ENCODE results near the gene NCOA7.
"Not testable (repeated sequence)": the region's sequence is repeated elsewhere in the genome, so short reads cannot be mapped to it uniquely, and the experiment has no call there.

The NCOA7 gene

DNA sequence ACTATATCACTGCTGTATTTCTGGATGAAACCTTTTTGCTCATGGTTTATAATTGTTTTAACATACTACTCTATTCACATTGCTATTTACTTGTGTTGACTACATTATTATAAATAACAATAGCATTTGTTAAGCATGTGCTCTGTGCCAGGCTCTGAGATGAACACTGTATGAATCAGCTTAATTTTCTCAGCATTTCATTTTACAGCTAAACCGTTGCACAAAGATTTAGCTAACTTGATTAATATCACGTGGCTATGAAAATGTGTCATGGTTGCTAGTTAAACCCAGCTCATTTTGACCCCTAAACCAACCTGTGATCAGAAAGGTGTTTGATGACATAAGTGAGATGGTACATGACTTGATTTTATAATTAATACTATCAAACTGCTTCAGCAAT, 77.5 kb downstream of the NCOA7 start:
- no peak for DNase-seq (ENCODE audit: low read depth in 2 of 2)

DNA sequence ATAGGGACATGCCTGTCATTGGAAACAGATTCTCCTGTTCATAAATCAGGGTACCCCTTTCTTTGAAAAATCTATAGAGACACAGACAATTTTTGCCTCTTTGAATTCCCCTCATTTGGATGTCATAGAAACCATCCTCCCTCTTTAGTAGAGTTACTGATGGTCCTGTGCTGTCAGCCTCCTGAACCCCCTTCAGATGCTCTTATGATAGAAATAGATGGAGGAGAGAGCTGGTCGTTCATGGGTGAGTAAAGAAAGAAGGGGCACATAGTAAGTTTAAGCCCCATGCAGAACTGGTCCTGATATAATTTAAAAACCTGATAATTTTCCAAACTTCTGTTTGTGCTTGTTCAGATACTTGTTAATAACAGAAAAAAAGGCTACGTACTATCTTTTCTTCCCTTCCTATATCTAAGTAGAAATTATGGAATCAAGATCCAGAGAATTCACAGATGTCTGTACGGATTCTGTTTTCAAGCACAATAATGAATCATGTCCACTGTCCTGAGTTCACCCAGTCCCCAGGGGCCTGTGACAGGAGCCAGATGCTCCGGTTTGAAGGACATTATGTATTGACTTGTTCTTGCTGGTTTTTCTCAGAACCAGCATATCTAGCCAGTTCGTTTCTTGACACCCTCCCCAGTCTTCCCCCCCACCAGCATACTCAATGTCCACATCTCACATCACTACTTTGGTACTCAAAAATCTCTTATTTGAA, 78.1 kb downstream of the NCOA7 start:
- DNase-seq (ENCODE audit: low read depth in 2 of 2): no peak

DNA sequence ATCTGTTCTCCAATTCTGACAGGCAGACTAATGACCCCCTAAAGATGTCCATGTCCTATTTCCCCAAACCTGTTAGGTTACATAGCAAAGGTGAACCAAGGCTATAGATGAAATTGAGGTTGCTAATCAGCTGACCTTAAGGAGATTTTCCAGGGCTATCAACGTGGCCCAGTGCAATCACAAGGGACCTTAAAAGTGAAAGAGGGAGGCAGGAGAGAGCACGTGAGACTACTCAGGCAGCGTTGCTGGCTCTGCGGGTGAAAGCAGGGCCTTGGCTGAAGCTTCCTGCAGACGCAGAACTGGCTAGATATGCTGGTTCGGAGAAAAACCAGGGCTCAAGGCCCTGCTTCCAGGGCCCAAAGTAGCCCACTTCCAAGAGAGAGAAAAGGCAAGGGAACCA, 78.7 kb downstream of the NCOA7 start:
- no peak for DNase-seq (ENCODE audit: low read depth in 2 of 2)

DNA sequence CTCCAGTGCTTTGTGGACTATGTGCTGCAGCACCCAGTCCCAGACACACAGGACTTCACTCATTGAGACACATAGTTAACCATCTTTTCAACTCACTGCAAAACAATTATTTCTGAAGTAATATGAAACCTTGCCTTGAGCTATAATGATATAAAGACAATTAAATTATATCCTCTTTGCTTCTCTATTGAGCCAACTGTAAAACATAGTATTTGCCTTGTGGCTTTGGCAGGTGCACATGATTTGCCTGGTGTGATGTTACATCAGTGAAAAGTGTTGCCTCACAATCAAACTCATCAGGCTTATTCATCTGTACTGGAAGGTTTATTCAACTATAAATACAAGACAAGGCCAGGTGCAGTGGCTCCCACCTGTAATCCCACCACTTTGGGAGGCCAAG, 80.6 kb downstream of the NCOA7 start:
- DNase-seq (ENCODE audit: low read depth in 2 of 2): no peak

DNA sequence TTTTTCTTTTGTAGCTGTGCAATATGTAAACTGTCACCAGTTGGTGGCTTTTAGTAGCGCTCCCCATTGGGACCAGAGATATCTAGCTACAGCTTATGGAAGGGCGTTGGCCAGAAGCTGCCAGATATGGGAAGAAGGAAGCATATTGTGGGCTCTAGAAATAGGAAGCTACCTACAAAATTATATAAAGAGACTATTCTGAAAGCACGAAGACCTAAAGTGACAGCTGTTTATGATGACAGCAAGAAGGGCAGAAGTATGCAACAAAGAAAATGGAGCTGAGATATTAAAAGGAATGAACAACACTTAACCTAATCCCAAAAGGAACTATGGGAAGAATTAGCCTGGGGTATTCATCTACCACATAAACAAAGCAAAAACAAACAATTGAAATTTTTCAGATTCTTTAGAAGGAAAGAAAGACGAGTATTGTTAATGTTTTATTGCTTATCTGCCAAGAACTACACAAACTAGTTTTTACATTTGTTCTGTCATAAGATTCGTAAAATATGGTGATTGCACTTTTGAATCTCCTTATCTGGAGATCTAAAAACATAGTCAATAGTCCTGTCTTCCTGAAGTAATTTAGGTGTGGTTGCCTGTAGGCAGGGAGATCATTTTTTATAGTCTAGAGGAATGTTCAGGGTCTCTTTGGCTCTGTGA, 81.6 kb downstream of the NCOA7 start:
- no peak for DNase-seq (ENCODE audit: low read depth in 2 of 2)

DNA sequence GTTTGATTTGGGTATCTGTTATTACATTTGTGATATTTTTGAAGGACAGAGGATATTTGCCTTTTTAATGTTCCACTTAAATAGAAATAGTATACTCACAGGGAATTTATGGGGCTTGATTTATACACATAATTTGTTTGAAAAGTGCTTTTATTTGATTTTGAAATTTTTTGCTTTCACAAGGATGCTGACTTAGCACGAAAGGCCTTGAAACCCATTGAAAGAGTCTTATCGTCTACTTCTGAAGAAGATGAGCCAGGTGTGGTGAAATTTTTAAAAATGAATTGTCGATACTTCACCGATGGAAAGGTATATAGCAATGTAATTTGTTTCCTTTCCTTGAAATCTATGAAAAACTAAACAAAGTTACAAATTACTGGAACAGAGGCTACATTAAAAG, 91.5 kb downstream of the NCOA7 start:
- DNase-seq (ENCODE audit: low read depth in 2 of 2): no peak

DNA sequence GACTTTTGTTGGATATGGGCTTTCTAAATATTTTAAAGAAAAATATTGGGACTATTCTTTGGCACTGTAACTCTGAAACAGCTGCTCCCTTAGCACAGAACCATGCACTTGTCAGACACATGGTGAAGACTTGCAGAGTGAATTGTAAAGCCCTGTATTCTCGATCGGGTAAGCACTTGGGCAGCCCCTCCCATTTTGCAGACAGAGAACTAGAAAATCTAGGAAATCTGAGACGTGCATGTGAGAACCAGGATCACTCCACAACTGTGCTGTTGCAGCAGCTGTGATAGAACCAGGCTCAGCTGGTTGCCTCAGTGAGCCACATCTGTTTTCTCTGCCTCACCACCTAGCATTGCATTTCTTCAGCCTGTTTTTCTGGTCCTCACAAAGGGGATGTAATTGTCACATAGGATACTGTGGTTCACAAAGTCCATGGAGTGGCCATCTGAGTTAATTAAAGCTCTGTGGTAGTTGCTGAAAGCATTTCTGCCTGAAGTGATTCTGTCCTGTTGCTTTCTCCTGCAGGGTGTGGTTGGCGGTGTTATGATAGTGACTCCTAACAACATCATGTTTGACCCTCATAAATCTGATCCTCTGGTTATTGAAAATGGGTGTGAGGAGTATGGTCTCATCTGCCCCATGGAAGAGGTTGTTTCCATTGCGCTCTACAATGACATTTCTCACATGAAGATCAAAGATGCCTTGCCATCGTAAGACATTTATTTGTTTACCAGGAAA, 94.0 kb downstream of the NCOA7 start:
- no peak for DNase-seq (ENCODE audit: low read depth in 2 of 2)

DNA sequence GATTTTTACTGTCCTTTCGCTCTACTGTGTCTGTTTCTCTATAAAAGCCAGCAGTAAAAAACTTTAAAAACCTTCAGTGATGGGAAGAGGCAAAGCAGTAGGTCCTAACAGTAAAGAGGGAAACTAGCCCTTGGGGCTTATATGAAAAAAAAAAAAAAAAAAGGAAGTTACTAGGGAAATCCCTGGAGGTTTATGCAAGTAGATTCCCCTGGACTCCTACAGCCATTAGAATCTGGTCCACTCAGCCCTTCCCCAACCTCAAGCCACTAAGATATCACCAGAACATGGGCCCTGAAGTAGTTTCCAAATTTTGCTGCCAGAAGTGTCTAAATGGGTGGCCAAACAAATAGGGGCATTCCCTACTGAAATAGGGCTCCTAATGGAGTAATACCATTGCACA, 95.3 kb downstream of the NCOA7 start:
- DNase-seq (ENCODE audit: low read depth in 2 of 2): no peak

DNA sequence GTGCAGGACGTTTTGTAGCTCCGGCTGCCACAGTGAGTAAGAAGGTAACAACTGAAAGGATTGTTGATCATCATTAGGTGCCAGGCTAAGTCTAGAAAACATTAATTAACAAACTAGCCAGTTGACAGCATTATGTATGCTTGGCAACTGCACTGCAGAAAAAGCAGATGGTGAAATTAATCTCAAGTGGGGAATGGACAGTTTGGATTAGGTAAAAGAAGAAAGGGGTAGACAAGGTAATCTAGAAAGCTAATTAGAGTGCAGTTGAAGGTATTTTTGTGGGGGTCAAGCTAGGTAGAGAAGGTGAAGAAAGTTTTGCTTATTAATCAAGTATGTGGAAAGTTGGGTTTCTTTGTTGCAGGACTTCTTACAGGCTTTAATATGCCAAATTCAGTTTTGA, 96.2 kb downstream of the NCOA7 start:
- no peak for DNase-seq (ENCODE audit: low read depth in 2 of 2)

DNA sequence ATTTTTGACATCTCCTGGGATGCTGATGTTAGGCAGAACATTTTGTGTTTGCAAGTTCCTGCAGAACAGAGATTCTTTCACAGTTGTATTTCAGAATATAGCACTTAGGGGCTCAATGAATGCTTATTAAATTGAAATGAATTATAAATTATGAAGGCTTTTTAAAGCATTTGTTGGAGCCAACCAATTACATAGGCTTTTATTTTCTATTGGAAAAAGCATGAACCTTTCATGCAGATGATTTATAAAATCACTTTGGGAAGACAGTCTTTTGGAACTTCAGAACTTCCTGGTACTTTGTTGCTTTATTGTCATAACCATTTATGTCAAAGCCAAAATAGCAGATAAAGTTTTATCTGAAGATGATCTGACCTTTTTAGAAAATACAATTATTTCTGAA, 96.6 kb downstream of the NCOA7 start:
- no peak for DNase-seq (ENCODE audit: low read depth in 2 of 2)

DNA sequence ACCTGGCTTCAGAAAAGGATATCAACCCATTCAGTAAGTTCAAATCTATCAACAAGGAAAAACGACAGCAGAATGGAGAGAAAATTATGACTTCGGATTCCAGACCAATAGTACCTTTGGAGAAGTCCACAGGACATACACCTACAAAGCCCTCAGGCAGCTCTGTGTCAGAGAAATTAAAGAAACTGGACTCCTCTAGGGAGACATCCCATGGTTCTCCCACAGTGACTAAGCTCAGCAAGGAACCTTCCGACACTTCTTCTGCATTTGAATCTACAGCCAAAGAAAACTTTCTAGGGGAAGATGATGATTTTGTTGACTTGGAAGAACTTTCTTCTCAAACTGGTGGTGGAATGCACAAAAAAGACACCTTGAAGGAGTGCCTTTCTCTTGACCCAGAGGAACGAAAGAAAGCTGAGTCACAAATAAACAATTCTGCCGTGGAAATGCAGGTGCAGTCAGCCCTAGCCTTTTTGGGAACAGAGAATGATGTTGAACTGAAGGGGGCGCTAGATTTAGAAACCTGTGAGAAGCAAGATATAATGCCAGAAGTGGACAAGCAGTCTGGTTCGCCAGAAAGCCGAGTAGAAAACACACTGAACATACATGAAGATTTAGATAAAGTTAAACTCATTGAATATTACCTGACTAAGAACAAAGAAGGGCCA, 98.4 kb downstream of the NCOA7 start:
- no peak for DNase-seq (ENCODE audit: low read depth in 2 of 2)

DNA sequence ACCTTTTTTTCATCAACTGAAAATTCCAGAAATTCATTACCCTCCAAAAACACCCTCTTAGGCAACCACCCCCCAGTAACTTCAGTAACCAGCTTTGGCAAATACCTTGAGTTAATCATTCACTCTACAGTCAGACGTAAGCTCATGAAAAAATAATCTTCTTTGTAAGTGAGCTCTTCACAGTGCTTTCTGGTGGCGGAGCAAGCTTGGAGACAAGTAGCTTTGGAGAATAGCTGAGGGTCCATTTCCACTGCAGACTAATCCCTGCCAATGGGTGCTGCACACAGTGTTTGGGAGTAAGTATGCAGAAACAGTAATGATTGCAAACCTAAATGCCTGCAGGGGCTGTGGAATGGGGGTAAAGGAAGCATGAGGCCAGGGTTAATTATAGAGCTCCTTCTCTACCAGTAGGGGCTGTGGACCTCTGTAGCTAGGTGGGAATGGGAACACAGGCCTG, 109.0 kb downstream of the NCOA7 start:
- DNase-seq (ENCODE audit: low read depth in 2 of 2): no peak

DNA sequence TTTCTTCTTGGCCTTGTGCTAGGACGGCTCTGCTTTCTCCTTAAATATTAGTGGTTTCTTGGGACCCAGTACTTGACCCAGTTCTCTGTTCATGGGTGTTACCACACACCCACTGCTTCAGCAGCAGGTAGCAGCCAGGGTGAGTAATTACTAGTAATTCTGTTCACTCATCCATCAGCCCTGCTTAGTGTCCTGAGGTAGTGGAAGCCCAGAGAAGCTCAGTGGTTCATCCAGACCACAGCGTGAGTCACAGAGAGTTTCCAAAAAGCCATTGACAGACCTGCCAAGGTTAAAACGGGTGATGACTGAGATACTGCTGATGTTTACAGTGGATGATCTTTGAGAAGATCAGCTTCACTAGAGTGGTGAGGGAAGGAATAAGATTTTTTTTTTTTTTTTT, 114.1 kb downstream of the NCOA7 start:
- peak in 1 of 2 experiments; percentile 27 for DNase-seq (ENCODE audit: low read depth in 2 of 2)

DNA sequence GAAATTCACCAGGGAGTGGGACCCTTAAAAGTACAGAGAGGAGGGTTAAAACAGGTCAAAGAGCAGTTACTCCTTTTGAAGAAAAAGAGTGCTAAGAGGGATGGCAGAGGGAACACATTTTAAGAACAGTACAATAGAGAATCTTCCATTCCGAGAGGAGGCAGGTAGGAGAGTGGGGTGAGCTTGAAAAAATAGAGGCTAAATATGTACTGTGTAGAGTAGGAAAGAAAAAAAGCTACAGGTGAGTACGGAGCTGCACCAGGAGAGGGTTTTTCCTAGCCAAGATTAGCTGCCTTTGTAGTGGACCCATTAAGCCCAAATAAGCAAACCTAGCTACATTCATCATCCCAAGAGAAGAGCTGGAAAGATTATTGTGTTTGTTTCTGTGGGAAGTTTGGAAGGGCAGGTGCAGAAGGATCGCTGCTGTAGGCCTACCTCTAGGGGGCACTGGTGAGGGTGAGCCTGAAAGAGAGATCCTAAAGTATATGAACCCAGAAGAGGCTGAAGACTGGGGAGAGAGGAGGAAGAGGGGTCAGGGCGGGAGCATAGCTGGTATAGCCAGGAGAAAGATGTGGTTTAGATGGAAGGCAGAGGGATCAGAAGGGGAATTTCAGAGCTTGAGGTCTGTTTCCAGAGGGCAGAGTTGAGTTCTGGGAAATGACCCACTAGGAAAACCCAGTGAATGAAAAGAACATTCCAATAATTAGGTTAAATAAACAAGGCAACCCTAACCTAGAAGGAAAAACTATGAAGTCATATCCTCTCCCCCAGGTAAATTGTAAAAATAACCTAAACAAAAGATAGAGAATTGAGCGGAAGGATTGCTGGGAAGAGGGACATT, 115.6 kb downstream of the NCOA7 start:
- DNase-seq (ENCODE audit: low read depth in 2 of 2): peak in 1 of 2 experiments; percentile 46

DNA sequence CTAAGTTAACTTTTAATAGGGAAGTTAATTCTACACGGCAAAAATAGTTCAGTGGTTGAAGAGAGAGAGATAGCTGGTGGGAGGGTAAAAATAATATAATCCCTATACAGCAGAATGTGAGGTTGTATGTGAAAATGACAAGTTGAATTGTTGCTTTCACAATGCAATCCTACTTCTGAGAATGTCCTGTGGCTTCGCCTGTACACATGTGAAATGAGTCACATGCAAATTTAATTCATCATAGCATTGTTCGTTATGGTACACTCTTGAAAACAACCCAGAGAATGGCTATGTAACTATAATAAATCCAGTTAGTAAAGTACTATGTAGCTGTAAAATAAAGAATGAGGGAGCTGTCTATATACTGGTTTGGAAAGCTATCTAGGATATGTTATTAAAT, 119.8 kb downstream of the NCOA7 start:
- no peak for DNase-seq (ENCODE audit: low read depth in 2 of 2)

DNA sequence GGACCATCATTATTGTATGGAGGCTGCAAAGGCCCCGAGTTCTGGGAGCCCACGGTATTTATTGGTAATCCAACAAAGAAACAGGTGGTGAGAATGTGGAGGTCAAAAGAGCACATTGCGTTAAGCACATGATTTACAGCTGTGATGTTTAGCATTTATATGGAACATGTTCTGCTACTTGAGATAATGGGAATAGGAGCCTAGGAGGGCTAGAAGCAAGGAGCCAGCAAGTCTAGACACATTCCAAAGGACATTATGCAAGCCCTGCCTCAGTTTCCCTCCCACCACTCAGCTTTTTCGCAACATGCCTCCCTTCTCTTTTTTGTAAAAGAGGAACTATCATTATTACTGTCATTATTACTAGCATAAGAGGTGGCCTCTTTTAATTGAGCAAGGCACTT, 120.3 kb downstream of the NCOA7 start:
- not testable (repeated sequence) for DNase-seq (ENCODE audit: low read depth in 2 of 2)

DNA sequence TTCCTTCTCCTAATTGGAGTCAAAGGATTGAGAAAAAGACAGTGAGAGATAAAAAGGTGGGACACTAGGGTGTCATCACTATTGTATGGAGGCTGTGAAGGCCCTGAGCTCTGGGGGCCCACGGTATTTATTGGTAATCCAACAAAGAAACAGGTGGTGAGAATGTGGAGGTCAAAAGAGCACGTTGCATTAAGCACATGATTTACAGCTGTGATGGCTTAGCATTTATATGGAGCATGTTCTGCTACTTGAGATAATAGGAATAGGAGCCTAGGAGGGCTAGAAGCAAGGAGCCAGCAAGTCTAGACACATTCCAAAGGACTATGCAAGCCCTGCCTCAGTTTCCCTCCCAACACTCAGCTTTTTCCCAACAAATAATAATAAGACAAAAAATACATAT, 121.7 kb downstream of the NCOA7 start:
- DNase-seq (ENCODE audit: low read depth in 2 of 2): not testable (repeated sequence)

DNA sequence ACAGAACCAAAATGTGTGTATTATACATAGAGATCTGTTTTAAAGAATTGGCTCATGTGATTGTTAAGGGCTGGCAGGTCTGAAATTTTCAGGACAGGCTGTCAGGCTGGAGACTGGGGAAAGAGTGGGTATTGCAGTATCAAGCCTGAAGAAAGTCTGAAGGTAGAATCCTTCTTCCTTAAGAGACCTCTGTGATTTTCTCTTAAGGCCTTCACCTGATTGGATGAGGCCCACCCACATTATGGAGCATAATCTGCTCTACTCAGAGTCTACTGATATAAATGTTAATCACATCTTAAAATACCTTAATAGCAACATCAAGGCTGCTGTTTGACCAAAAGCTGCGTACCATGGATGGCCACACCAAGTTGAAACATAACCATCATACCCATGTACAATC, 122.4 kb downstream of the NCOA7 start:
- DNase-seq (ENCODE audit: low read depth in 2 of 2): no peak

DNA sequence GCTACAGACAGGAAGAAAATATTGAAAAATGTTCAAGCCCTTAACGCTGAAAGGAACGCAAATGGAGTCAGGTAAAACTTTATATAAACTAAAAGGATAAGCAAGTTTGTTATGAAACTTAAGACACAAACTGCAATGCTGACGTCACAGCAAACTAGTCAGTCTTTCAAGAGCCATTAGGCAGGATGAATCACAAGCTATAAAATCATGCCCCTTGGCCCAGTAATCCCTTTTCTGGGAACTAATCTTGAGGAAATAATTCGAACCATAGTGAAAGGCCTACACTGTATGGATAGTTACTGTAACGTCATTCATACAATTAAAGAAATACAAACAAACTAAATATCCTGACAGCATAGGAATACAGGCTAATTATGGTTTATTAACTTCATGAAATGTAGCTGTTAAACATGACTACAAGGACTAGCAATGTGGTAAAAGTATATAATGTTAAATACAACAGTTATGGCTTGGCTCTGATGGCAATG, 123.1 kb downstream of the NCOA7 start:
- DNase-seq (ENCODE audit: low read depth in 2 of 2): no peak

DNA sequence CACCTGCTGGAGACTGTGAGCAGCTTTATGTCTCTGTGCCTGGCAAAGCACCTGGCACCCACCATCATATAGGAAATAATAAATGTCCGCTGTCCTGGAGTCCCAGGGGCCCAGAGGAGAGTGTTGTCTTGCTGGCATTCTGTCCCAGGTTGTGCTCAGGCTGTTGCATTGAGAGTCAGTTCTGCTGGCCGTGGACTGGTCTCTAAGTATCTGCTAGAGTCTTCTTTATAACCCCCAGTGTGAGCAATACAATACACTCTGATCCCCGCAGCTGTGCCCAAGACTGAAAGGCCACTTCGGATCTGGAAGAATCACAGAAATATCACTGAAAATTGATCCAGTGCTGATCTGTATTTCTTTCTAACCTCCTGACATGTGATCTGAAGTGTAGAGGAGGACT, 127.5 kb downstream of the NCOA7 start:
- DNase-seq (ENCODE audit: low read depth in 2 of 2): no peak
